NB4 (cell line): Measurements from ENCODE around the gene HPS1.
"Not testable (repeated sequence)": the region's sequence is repeated elsewhere in the genome, so short reads cannot be mapped to it uniquely, and the experiment has no call there.

Source experiments
- DNase-seq: peaks from one replicate; pipeline ENCODE4 v3.0.0; 2010; ENCODE audit warnings: low read depth
- H3K4me3 ChIP-seq: one replicate; pipeline ENCODE4 v1.5.1; 2011; ENCODE audit warnings: mild to moderate bottlenecking, low read depth, low read length, moderate library complexity
- MYC ChIP-seq: IDR thresholded peaks from 2 replicates; pipeline ENCODE4 v1.6.1; 2011; ENCODE audit warnings: low read depth, low read length
- POLR2A ChIP-seq: IDR thresholded peaks from 2 replicates; pipeline ENCODE4 v1.6.1; 2011; ENCODE audit warnings: mild to moderate bottlenecking; ENCODE audit not compliant: insufficient read length; ENCODE audit errors: extremely low read depth
- TF ChIP-seq, protein P1 (sequence below): IDR thresholded peaks from 2 replicates; pipeline ENCODE4 v1.6.1; 2011; ENCODE audit warnings: low read depth, low read length
- TF ChIP-seq, protein P2 (sequence below): IDR thresholded peaks from one replicate; pipeline ENCODE4 v1.5.1; 2012; ENCODE audit warnings: low read depth, low read length

The HPS1 gene

DNA sequence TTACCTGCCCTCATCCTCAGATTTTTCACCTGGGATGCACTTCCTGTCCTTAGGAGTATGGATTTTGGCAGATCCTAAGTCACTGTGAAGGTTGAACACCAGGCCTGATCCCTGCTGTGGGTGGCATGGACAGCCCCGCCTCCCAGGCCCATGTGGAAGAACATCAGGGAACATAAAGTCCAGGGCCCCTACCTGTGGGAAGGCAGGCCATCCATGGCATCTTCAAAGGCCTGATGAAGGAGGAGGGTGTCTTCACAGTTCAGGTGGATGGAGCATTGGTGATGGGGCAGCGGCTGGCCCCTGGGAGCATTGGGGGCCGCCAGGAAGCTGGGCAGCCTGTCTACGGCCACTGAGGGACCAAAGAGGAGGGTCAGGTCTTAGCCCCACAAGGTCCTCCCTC is 56.3 kb downstream of the HPS1 start:
- DNase-seq = no peak
- TF ChIP-seq, protein P1, sequence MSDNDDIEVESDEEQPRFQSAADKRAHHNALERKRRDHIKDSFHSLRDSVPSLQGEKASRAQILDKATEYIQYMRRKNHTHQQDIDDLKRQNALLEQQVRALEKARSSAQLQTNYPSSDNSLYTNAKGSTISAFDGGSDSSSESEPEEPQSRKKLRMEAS = no peak
- no peak for TF ChIP-seq POLR2A
- TF ChIP-seq MYC = no peak
- TF ChIP-seq, protein P2, sequence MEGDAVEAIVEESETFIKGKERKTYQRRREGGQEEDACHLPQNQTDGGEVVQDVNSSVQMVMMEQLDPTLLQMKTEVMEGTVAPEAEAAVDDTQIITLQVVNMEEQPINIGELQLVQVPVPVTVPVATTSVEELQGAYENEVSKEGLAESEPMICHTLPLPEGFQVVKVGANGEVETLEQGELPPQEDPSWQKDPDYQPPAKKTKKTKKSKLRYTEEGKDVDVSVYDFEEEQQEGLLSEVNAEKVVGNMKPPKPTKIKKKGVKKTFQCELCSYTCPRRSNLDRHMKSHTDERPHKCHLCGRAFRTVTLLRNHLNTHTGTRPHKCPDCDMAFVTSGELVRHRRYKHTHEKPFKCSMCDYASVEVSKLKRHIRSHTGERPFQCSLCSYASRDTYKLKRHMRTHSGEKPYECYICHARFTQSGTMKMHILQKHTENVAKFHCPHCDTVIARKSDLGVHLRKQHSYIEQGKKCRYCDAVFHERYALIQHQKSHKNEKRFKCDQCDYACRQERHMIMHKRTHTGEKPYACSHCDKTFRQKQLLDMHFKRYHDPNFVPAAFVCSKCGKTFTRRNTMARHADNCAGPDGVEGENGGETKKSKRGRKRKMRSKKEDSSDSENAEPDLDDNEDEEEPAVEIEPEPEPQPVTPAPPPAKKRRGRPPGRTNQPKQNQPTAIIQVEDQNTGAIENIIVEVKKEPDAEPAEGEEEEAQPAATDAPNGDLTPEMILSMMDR = no peak
- H3K4me3 ChIP-seq = peak overlapping the region; percentile 49

DNA sequence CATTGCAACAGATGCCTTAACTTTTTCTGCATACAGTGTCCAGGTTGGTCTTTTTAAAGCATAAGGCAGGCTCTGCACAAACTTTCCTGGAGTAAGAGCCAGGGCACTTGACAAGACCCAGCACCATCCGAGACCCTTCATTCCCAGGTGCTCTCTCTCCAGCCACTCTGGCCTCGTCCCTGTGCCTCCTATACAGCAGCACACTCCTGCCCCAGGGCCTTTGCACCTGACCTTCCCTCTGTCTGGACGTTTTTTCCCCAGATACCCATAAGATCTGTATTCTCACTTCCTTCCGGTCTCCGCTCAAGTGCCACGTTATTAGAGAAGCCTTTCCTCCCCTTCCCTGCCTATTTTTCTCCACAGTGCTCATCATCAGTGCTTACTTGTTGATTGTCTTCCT is 57.3 kb downstream of the HPS1 start:
- H3K4me3 ChIP-seq = no peak overlapping the region
- TF ChIP-seq MYC (no peak), POLR2A (no peak)
- TF ChIP-seq, protein P1 = no peak
- TF ChIP-seq, protein P2 = no peak
- no peak for DNase-seq

DNA sequence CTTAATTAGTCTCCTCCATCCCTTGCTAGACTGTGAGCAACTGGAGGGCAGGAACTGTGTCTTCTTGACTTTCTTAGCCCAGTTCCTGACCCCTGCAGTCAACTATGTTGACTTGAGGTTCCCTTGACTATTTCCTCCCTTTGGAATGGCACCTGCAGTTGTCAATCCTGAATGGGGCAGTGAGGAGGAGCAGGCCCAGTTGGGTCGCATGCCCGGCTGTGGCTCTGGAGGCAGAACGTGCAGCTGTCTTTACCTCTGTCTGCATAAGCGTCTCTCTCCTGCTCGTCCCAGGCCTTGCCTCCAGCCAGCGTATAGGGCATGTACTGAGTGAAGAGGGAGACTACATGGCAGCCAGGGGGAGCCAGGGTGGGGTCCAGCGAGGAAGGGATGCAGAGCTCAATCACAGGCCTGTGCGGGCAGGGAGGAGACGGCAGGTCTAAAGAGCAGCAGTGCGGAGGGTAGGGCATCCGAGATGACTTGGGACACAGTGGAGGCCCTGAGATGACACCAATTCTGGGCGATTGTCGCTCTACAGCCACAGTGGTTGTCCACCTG is 58.6 kb downstream of the HPS1 start:
- no peak for DNase-seq

DNA sequence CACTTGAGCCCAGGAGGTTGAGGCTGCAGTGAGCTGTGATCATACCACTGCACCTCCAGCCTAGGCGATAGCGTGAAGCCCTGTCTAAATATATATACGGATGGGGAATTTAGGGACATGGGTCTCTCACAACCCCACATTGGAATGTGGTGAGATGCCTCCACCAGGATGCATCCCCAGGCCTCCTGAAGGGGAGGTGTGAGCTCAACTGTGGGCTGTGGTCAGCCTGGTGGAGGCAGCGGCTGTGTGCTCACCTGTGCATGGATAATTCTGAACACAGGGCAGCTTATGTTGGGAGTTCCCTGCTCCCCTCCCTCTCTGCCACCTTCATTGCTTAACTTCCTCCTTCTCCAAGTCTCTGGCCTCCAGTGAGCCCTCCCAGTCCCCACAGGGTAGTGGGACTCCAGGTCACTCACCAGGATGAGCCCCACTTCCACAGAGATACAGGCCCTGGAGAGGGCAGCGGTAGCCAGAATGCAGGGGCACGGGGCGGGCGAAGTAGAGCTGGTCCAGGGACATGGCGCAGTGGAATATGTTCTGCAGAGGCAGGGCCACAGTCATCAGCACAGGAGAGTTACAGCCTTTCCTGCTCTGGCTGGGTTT is 62.1 kb downstream of the HPS1 start:
- DNase-seq = peak; percentile 46

More for the DNA sequence above, 58.6 kb downstream of the HPS1 start:
- TF ChIP-seq, protein P1 = no peak
- TF ChIP-seq MYC (no peak), POLR2A (no peak)
- TF ChIP-seq, protein P2 = no peak
- H3K4me3 ChIP-seq = no peak overlapping the region

DNA sequence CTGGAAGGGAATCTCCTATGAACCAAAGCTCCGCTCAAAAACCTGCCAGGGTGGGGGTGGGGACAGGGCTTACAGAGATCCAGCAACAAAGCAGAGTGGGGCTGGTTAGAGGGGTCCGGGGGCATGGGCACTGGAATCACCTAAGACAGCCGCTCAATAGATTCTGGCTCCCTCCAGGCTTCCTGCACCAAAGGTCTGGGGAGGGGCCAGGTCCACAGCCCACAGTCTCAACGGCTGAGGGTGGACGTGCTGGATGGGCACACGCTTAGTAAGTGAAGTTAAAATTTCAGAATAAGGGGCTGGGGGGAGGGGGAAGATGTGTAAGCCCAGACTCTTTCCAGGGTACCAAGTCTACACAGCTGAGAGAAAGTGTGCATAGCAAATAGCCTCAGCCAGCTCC is 62.9 kb downstream of the HPS1 start:
- no peak for DNase-seq
- TF ChIP-seq, protein P2 = no peak
- TF ChIP-seq, protein P1 = no peak
- TF ChIP-seq MYC (no peak), POLR2A (no peak)
- no peak overlapping the region for H3K4me3 ChIP-seq

More for the DNA sequence above, 62.1 kb downstream of the HPS1 start:
- H3K4me3 ChIP-seq = no peak overlapping the region
- TF ChIP-seq POLR2A (no peak), MYC (no peak)
- TF ChIP-seq, protein P1 = no peak
- TF ChIP-seq, protein P2 = no peak

DNA sequence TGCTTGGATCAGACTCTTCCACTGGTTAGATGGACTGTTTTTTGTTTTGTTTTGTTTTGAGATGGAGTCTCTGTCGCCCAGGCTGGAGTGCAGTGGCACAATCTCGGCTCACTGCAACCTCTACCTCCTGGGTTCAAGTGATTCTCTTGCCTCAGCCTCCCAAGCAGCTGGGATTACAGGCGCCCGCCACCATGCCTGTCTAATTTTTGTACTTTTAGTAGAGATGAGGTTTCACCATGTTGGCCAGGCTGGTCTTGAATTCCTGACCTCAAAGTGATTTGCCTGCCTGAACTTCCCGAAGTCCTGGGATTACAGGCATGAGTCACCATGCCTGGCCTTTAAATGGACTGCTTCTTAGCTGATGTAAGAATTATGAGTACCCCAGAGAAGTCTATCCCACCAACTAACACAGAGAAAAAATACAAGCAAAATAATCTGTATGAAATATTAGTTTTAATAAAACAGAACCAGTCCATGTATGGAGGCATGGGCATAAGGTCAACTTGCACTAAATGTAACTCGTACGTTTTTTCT is 63.5 kb downstream of the HPS1 start:
- not testable (repeated sequence) for DNase-seq, H3K4me3 ChIP-seq
